NCI-H2029 treated with DMSO at 0.1 percent for 48 hours (cell line): Measurements from ENCODE around the gene ARPIN.
A peak's percentile ranks its signal among the peaks of the same experiment; 100 is the strongest.
"Not testable (repeated sequence)": the region's sequence is repeated elsewhere in the genome, so short reads cannot be mapped to it uniquely, and the experiment has no call there.

Source experiments
- DNase-seq: peaks from one replicate; lab custom pipeline; 2025; lab: John Stamatoyannopoulos, UW

The ARPIN gene

DNA sequence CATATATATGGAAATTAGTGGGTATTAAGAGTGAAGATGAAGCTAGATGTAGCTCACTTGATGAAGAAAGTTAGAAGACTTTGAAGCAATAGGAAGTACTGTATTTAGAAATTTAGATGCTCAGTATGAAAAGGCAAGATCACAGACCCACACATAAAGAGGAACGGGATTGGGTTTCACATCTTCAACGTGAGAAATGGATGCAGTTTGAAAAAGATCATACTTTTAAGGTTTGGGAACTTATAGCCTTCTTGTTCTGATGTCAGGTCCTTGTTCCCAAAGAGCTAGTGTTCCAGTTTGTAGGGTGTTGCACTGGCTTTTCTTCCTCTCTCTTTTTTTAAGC is 35.7 kb downstream of the ARPIN start:
- no peak for DNase-seq

DNA sequence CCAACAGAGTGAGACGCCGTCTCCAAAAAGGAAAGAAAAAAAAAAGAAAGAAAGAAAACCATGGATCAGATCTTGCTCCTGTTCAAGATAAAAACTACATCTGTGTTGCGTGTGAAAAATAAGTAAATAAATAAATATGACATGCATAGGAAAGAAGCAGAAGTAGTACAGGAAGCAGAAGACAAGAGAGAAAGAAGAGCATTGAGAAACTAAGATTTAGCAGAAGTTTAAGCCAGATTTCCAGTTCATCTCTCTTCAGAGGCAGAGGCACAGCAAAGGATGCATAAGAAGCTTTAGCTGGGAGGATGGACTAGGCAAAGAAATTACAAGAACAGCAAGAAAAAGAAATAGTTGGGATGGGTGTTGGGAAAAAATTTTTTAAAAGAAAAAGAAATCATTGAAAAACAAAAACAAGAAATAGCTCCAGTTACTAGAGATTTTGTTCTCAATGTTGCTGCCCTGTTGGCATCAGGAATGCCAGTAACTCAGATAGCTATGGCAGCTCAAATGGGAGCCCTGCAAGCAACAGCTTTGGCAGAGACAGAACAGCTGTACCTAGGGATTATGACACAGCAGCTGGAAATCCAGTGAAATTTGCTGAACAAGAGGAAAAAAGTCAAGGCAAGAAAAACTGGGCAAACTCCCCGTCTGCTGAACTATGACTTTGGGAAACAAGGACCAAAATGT is 36.2 kb downstream of the ARPIN start:
- DNase-seq = no peak

DNA sequence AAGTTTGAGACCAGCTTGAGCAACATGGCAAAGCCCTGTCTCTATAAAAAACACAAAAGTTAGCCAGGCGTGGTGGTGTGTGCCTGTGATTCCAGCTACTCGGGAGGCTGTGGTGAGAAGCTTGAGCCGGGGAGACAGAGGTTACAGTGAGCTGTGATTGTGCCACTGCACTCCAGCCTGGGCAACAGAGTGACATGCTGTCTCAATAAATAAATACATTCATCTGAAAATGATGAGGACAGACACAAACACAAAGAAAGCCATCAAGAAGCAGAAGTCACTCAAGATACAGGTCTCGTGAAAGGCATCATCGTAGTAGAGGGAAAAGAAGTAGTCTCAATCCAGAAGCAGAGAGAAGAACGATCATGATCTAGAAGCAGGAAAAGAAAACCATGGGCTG is 37.0 kb downstream of the ARPIN start:
- DNase-seq = no peak

DNA sequence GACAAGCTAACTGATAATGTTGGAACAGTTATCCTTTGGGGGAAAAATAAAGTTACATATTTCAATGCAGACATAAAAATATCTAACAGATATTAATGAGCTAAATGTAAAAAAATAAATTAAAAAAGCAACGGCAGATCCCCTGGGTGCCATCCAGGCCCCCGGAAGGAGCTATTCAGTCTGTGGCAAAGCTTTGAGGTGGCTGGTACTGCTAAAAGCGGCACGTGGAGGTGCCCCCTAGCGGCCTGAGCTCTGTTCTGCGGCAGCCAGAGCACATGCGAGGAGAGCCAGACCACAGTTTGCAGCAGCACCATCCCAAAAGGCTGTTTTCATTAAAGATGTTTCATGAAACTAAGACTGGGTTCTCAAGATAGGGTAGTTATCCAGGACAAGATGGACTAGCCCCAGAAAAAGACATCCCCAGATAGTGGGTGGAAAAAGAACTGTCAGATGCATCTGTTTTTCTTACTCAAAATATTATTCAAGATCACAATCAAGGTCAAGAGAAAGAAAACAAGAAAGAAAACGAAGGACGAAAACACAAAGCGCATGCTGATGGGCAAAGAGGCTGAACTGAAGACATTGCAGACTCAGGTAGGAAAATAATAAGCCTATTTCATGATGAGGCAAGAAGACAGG is 37.7 kb downstream of the ARPIN start:
- DNase-seq = peak; percentile 24

DNA sequence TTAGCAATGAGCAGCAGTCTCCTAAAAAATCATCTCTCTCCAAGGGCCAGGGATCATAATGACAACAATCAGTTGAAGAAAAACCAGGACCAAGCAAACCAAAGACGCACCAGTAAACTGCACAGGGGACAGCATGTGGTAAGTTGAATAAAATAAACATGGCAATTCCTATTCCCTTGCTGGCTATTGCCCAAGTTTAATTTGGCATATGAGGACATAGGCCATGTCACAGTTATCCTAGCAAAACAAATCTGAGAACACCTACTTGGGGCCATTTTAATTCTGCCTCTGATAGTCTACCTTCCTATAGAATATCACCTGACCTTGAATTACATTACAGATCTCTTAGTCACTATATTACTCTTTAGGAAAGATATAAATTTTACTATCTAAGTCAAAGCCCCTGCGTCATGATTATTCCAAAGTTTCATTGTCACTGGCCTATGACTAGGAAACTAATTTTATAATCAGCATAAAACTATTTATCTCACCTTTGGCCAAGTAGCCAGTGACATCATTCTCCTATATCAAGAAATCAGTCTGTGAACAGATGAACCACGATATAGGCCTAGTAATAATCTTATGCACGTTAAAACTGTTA is 42.0 kb downstream of the ARPIN start:
- no peak for DNase-seq

DNA sequence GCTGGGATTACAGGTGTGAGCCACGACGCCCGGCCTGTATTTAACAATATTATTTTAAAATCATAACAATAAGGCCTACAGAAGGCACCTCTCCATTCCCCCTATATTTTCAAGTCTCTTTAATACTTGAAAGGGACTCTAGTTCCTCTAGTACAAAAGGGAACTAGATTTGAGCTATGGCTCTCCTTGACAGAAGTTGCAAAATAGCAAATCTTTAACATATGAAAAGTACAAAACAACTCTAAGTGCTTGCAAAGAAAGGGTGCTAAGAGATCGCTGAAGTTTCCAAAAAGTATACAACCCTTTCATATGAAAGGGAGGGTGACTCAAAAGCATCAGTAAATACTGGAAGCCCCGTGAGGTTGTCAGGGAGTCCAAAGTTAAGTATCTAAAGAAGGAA is 42.7 kb downstream of the ARPIN start:
- DNase-seq = no peak

DNA sequence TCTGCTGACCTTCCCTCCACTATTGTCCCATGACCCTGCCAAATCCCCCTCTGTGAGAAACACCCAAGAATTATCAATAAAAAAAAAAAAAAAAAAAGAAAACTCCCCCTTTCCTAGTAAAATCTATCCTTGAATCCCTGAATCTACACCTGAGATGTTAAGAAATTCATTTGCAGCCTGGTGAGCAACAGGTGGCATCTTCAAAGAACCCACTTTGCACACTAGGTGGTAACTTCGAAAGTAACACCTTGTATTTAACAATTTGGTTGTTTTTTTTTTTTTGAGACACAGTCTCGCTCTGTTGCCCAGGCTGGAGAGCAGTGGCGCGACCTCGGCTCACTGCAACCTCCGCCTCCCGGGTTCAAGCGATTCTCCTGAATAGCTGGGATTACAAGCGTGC is 43.3 kb downstream of the ARPIN start:
- not testable (repeated sequence) for DNase-seq

DNA sequence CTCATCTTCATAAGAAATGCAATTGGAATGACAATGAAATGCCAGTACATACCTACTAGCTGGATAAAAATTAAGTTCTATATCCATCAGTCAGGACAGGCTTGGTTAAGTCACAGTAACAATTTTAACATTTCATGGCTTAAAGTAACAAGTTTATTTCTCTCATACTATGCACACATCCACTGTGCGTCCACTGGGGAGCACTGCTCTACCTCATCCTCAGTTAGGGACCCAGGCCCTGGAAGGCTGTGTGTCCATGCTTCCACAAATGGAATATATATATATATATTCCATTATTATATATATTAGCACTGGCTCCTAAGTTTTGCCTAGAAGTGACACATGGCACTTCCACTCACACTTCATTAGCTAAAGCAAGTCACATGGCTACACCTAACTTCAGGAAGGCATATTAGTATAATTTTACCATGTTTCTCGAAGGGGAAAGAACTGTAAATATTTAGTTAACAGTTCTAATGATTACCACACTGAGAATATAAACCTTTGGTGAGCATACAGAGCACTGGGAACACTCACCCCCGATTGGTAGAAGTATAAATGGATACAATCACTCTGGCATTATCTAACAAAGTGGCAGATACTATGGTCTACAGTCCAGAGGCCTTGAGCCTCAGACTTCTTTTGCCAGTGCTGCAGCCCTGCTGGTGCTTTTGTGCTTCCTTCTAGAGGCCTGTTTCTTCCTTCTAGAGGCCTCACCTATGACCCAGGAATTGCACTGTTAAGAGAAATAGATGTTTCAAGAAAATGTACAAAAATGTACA is 47.6 kb downstream of the ARPIN start:
- DNase-seq = no peak

DNA sequence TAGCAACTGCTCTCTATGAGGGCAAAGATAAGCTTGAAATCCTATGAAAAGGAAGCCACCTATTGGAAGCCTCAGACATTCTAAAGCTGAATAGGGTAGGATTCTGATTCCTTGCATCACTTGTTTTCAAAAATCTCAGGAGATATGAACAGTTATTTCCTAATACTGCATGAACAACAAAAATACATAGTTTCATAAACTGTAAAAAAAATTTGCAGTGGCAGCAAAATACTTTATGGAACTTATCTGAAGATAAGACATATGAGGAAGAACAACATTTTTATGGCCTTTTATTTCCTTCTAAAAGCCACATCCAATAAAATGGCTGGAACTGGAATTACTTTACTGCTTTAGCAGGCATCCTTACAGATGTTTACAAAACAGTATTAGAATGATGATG is 48.8 kb downstream of the ARPIN start:
- DNase-seq = no peak

DNA sequence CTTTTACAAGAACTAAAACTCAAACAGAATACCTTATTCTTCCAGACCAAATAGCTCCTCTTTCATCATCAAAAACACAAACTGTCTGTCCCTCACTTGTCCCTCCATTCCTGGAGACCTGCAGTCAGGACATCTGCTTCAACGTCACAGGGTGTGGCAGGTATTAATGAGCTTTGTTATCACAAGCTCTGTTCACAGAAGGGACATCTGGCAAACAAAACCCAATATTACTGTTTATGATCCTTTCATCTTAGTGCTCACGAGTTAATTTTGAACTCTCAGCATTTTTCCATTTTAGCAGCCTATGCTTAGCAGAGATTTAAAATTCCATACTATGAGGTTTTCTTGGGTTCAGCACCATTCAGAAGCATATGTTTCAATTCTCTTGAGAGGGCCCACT is 51.9 kb downstream of the ARPIN start:
- no peak for DNase-seq

DNA sequence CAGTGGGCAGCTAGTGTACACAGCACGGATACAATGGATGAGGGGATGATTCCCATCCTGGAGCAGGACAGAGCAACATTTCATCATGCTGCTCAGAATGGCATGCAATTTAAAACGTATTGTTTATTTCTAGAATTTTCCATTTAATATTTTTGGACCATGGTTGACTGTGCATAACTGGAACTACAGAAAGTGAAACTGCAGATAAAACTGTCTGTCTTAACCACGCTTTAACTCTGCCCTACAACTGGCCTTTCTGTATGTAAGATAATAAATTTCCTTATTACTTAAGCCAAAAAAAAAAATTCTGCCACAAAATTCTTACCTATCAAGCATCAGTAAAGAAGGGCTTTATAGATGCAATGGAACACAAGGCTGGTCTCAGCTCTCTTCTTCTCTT is 52.3 kb downstream of the ARPIN start:
- DNase-seq = no peak

DNA sequence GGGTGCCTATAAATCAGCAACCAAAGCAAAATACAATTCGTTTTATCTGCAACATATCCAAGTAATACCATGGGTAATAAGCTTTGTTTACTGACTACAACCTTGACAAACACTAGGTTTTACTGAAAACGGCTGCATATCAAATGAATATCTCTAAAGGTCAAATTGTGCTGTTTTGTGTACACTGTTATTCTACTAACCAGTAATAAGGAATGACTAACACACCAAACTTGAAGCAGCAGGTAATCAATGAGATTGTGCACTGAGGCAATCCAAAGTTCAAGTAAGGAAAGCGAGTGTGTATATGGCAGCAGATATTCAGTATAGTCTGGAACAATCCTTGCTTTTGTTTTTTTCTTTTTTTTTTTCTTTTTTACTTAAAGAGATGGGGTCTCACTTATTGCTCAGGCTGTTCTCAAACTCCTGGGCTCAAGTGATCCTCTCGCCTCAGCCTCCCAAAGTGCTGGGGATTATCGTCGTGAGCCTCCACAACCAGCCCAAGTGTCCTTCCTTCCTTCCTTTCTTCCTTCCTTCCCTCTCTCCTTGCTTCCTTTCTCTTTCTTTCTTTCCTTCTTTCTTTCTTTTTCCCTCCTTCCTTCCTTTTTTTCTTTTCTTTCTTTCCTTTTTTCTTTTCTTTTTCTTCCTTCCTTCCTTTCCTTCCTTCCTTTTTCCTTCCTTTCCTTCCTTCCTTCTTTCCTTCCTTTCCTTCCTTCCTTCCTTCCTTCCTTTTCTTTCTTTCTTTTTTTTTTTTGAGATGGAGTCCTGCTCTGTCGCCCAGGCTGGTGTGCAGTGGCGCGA is 53.9 kb downstream of the ARPIN start:
- DNase-seq = no peak

DNA sequence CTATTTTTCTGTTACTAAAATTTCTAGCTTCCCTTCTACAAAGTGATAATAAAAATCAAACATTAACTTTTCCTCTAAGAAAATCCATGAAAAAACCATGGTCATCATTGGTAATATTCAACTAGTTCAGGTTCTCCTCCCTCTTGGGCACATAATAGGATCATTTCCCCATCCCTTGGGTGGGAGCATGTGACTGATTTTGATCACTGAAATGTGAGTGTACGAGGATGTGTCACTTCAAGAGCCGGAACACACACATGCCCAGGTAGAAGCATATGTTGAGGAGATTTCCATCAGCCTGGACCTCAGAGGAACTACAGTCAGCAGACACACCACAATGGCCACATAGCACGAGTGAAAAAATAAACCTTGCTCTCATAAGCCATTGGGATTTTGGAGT is 55.1 kb downstream of the ARPIN start:
- DNase-seq = no peak

DNA sequence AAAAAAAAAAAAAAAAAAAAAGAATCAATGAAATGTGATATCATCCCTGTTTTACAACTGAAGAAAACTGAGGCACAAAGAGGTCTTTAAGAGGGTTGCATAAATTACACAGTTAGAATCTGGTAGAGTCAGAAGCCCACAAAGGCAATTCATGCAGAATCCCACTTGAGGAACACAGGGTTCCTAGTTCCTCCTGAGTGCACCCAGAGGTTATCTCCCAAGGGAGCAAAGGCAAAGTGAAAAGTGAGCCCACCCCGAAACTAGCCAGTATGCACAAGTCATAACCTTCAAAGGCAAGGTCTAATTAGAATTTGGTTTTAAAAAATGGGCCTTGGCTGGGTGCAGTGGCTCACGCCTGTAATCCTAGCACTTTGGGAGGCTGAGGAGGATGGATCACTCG is 56.8 kb downstream of the ARPIN start:
- DNase-seq = no peak

DNA sequence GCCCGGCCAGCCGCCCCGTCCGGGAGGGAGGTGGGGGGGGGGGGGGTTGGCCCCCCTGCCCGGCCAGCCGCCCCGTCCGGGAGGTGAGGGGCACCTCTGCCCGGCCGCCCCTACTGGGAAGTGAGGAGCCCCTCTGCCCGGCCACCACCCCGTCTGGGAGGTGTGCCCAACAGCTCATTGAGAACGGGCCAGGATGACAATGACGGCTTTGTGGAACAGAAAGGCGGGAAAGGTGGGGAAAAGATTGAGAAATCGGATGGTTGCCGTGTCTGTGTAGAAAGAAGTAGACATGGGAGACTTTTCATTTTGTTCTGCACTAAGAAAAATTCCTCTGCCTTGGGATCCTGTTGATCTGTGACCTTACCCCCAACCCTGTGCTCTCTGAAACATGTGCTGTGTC is 57.9 kb downstream of the ARPIN start:
- DNase-seq = not testable (repeated sequence)

DNA sequence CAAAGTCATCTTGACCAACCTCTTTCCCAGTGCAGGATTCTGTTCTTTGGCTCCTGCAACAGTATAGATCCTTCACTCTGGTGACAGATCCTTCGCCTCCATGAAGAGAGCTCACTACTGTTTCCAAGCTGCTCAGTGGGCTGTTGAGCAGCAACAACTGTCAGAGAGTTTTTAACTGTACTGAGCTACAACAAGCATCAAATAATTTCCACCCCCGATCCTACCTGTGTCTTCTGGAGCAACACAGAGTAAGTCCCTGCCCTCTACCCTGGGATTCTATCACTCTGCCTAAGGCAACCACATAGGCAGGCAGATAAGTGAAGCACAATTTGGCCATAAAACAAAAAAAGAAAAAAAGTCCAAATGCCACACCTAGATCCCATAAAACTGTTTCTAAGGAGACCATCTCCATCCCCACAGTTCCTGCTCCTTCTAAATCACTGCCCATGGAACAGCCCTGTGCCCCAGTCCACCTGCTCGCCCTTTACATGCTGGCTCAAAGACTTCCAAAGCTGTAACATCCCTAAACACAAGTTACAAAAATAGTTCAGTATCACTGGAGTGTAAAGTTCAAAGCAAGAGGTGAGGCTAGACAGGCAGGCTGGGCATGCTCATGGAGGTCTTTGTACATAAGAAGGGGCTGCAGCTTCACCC is 60.3 kb downstream of the ARPIN start:
- DNase-seq = no peak

DNA sequence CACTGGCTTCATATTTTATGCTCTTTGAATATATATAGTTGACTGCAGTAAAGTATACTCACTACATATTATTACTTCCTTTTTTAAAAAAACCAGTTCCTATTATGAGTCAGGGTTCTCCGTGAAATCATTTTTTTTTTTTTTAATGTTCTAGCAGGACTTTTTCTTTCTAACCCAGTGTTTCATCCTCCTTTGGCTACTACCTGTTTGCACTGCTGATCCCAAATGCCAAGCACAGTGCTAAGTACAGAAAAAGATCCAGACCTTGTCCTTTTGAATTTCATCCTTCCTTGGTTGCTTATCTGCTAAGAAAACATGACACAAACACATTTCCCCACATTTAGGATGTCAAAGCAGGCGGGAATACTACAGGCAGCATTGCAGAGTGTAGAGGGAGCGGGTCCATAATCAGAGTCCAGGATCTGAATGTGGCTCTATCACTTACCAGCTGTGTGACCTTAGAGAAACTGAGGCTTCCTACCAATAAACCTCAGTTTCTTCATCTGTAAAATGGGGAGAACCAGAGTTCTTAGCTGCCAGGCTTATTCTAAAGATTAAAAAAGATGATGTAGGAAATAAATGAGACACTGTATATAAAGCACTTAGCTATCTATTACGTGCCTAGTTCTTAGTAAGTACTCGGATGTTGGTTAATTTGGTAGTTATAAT is 60.9 kb downstream of the ARPIN start:
- no peak for DNase-seq

DNA sequence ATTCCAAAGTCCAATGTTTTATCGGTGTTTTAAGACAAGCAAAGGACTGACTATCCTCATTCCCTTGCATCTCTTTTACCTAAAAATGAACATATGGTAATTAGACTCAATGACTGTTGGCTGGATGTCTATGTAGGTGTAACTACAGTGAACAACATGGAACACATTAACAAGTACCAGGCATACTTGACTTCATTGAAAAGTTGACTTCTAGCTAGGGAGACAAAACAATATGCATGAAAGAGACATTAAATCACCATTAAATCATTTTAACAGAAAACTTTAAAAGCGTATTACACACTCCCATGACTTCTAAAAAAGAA is 63.8 kb downstream of the ARPIN start:
- DNase-seq = no peak

DNA sequence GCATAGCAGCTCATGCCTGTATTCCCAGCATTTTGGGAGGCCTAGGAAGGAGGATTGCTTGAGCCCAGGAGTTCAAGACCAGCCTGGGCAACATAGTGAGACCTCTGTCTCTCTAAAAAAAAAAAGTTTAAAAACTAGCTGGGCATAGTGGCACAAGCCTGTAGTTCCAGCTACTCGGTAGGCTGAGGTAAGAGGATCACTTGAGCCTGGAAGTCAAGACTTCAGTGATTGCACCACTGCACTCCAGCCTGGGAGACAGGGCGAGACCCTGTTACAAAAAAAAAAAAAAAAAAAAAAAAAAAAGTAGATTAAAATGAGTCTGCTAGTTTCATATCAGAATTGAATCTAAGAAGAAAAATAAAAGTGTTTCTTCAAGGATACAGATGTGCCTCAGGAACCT is 65.7 kb downstream of the ARPIN start:
- no peak for DNase-seq

DNA sequence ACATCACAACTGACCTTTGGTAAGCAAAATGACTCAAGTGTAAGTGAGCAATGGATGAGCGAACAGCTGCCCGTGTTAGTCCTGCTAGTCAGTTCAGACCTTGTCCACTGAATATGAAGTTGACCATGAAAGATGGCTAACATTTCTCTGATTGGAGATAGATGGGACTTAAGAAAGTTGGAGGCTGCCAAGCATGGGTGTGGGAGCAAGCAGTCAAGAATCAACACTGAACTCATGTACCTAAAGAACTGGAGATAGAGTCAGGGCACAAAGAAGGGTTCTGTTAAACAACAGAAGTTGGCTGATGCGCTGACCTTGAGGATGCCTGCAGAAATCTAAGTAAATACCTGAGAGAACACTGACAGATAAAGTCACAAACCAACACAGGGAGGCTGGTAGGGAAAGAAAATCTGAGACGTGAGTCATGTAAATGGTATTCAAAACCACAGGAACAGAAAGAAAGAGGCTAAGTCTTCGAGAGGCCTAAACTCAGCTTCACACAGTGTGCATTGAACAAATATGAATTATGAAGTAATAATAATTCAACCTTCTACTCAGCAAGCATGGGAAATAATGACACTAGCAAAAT is 67.4 kb downstream of the ARPIN start:
- no peak for DNase-seq
